HEK293 (cell line): ENCODE measurements around the gene NFIX.

Source experiments
- ZNF549 ChIP-seq: fragments of 450-650 bp; IDR thresholded peaks from 2 replicates; pipeline ENCODE4 v1.5.1; 2018; ENCODE audit warnings: missing biosample characterization, missing genetic modification characterization, mild to moderate bottlenecking, inconsistent platforms, moderate library complexity
- TF ChIP-seq, protein P1 (sequence below): fragments of 450-650 bp; formaldehyde crosslinking; IDR thresholded peaks from 2 replicates; pipeline ENCODE4 v1.5.1; 2016; ENCODE audit warnings: missing biosample characterization, missing genetic modification characterization
- TF ChIP-seq, protein P2 (sequence below): fragments of 450-650 bp; formaldehyde crosslinking; IDR thresholded peaks from 2 replicates; pipeline ENCODE4 v1.5.1; 2016; ENCODE audit warnings: missing biosample characterization, missing genetic modification characterization

GRCh38 chr19:13005861-13006370, 10.6 kb downstream of the NFIX start:
- TF ChIP-seq, protein P1, sequence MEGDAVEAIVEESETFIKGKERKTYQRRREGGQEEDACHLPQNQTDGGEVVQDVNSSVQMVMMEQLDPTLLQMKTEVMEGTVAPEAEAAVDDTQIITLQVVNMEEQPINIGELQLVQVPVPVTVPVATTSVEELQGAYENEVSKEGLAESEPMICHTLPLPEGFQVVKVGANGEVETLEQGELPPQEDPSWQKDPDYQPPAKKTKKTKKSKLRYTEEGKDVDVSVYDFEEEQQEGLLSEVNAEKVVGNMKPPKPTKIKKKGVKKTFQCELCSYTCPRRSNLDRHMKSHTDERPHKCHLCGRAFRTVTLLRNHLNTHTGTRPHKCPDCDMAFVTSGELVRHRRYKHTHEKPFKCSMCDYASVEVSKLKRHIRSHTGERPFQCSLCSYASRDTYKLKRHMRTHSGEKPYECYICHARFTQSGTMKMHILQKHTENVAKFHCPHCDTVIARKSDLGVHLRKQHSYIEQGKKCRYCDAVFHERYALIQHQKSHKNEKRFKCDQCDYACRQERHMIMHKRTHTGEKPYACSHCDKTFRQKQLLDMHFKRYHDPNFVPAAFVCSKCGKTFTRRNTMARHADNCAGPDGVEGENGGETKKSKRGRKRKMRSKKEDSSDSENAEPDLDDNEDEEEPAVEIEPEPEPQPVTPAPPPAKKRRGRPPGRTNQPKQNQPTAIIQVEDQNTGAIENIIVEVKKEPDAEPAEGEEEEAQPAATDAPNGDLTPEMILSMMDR (tag by site-specific recombination): no peak
- TF ChIP-seq, protein P2, sequence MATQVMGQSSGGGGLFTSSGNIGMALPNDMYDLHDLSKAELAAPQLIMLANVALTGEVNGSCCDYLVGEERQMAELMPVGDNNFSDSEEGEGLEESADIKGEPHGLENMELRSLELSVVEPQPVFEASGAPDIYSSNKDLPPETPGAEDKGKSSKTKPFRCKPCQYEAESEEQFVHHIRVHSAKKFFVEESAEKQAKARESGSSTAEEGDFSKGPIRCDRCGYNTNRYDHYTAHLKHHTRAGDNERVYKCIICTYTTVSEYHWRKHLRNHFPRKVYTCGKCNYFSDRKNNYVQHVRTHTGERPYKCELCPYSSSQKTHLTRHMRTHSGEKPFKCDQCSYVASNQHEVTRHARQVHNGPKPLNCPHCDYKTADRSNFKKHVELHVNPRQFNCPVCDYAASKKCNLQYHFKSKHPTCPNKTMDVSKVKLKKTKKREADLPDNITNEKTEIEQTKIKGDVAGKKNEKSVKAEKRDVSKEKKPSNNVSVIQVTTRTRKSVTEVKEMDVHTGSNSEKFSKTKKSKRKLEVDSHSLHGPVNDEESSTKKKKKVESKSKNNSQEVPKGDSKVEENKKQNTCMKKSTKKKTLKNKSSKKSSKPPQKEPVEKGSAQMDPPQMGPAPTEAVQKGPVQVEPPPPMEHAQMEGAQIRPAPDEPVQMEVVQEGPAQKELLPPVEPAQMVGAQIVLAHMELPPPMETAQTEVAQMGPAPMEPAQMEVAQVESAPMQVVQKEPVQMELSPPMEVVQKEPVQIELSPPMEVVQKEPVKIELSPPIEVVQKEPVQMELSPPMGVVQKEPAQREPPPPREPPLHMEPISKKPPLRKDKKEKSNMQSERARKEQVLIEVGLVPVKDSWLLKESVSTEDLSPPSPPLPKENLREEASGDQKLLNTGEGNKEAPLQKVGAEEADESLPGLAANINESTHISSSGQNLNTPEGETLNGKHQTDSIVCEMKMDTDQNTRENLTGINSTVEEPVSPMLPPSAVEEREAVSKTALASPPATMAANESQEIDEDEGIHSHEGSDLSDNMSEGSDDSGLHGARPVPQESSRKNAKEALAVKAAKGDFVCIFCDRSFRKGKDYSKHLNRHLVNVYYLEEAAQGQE (tag by site-specific recombination): no peak
- TF ChIP-seq ZNF549 (tag by site-specific recombination): no peak
